WTC11 (cell line): Measurements from ENCODE around the gene ZBTB16. TPM values are rescaled to one million over a fixed set of nuclear protein-coding genes. Genes with fewer than 3 reads are reported as not detected.

Experiments
- ATAC-seq: fragments of 200-7000 bp; cut with Tn5 transposase; 2 replicates; pipeline ENCODE4 v1.10.0; 2021; ENCODE audit warnings: mild to moderate bottlenecking, moderate library complexity
- CTCF ChIA-PET: fragments of 300-600 bp; sonication (Branson Sonifier 250); formaldehyde crosslinking; loops from one replicate; lab custom pipeline; 2021; ENCODE audit warnings: antibody characterized with exemption; lab: Charles Lee
- POLR2A ChIA-PET: fragments of 350-600 bp; sonication (Branson Sonifier 250); formaldehyde crosslinking; loops from one replicate; lab custom pipeline; 2021; ENCODE audit warnings: antibody characterized with exemption; lab: Charles Lee
- DNase-seq: peaks from one replicate; pipeline ENCODE4 v3.0.0; 2021; ENCODE audit warnings: low spot score
- H3K27ac Mint-ChIP-seq: 2 replicates; pipeline ENCODE4 v1.8.0; 2021; ENCODE audit warnings: mixed read lengths
- H3K27me3 Mint-ChIP-seq: 2 replicates; pipeline ENCODE4 v1.8.0; 2021; ENCODE audit warnings: low read depth, mild to moderate bottlenecking, moderate library complexity, mixed read lengths
- H3K36me3 Mint-ChIP-seq: 2 replicates; pipeline ENCODE4 v1.8.0; 2021; ENCODE audit warnings: mixed read lengths
- H3K4me1 Mint-ChIP-seq: 2 replicates; pipeline ENCODE4 v1.8.0; 2022; ENCODE audit warnings: mixed read lengths
- H3K4me3 Mint-ChIP-seq: 2 replicates; pipeline ENCODE4 v1.8.0; 2021; ENCODE audit warnings: mild to moderate bottlenecking, moderate library complexity, mixed read lengths
- H3K9me3 Mint-ChIP-seq: 2 replicates; pipeline ENCODE4 v1.8.0; 2021; ENCODE audit warnings: mixed read lengths
- ARID4B ChIP-seq: sonication (generic); formaldehyde crosslinking; IDR thresholded peaks from 2 replicates; pipeline ENCODE4 v1.8.0; 2023; ENCODE audit warnings: missing genetic modification reagents, mild to moderate bottlenecking, borderline replicate concordance
- EMX1 ChIP-seq: fragments of 250-450 bp; sonication (Bioruptor Pico); IDR thresholded peaks from 2 replicates; pipeline ENCODE4 v1.8.0; 2021; ENCODE audit warnings: mild to moderate bottlenecking
- IRF2 ChIP-seq: sonication (generic); formaldehyde crosslinking; IDR thresholded peaks from 2 replicates; pipeline ENCODE4 v1.8.0; 2022; ENCODE audit warnings: low read depth, missing genetic modification reagents, borderline replicate concordance
- JAZF1 ChIP-seq: fragments of 250-450 bp; sonication (Bioruptor Pico); IDR thresholded peaks from 2 replicates; pipeline ENCODE4 v1.9.0; 2021; ENCODE audit warnings: moderate library complexity, mild to moderate bottlenecking, inconsistent platforms
- NR2C2 ChIP-seq: sonication (generic); formaldehyde crosslinking; IDR thresholded peaks from 2 replicates; pipeline ENCODE4 v1.8.0; 2022; ENCODE audit warnings: mild to moderate bottlenecking, missing genetic modification reagents
- NR3C1 ChIP-seq: sonication (generic); formaldehyde crosslinking; conservative IDR thresholded peaks from 2 replicates; pipeline ENCODE4 v1.8.1; 2023; ENCODE audit warnings: low read depth, mild to moderate bottlenecking, missing genetic modification reagents
- OVOL2 ChIP-seq: fragments of 250-450 bp; sonication (Bioruptor Pico); IDR thresholded peaks from 2 replicates; pipeline ENCODE4 v1.9.0; 2021; ENCODE audit warnings: mild to moderate bottlenecking, borderline replicate concordance
- PRRX2 ChIP-seq: fragments of 250-450 bp; sonication (Bioruptor Pico); IDR thresholded peaks from 2 replicates; pipeline ENCODE4 v1.8.0; 2021; ENCODE audit warnings: mild to moderate bottlenecking
- RELA ChIP-seq: sonication (generic); formaldehyde crosslinking; IDR thresholded peaks from 2 replicates; pipeline ENCODE4 v1.8.1; 2022; ENCODE audit warnings: missing genetic modification reagents, mild to moderate bottlenecking, borderline replicate concordance
- RORB ChIP-seq: fragments of 250-450 bp; sonication (Bioruptor Pico); IDR thresholded peaks from 2 replicates; pipeline ENCODE4 v1.9.0; 2021; ENCODE audit warnings: mild to moderate bottlenecking
- SP1 ChIP-seq: sonication (generic); formaldehyde crosslinking; conservative IDR thresholded peaks from 2 replicates; pipeline ENCODE4 v1.8.1; 2022; ENCODE audit warnings: missing genetic modification reagents
- TP53 ChIP-seq: sonication (generic); formaldehyde crosslinking; IDR thresholded peaks from 2 replicates; pipeline ENCODE4 v1.8.1; 2023; ENCODE audit warnings: mild to moderate bottlenecking, missing genetic modification reagents
- USF1 ChIP-seq: sonication (generic); formaldehyde crosslinking; IDR thresholded peaks from 2 replicates; pipeline ENCODE4 v1.8.0; 2022; ENCODE audit warnings: mild to moderate bottlenecking, missing genetic modification reagents
- ZNF138 ChIP-seq: sonication (generic); formaldehyde crosslinking; conservative IDR thresholded peaks from 2 replicates; pipeline ENCODE4 v1.8.1; 2022; ENCODE audit warnings: mild to moderate bottlenecking, moderate library complexity, missing genetic modification reagents
- ZNF281 ChIP-seq: sonication (generic); formaldehyde crosslinking; IDR thresholded peaks from 2 replicates; pipeline ENCODE4 v1.8.0; 2023; ENCODE audit warnings: mild to moderate bottlenecking, missing genetic modification reagents
- ZNF317 ChIP-seq: sonication (generic); formaldehyde crosslinking; IDR thresholded peaks from 2 replicates; pipeline ENCODE4 v1.8.1; 2023; ENCODE audit warnings: low read depth, mild to moderate bottlenecking, moderate library complexity, missing genetic modification reagents, borderline replicate concordance
- ZNF423 ChIP-seq: fragments of 250-450 bp; sonication (Bioruptor Pico); IDR thresholded peaks from 2 replicates; pipeline ENCODE4 v2.1.2; 2022; ENCODE audit warnings: mild to moderate bottlenecking, moderate library complexity
- ZNF532 ChIP-seq: fragments of 250-450 bp; sonication (Bioruptor Pico); IDR thresholded peaks from 2 replicates; pipeline ENCODE4 v1.9.0; 2021; ENCODE audit warnings: mild to moderate bottlenecking, borderline replicate concordance
- total RNA-seq: library from RNA; stranded (reverse); gene quantifications from 3 replicates; pipeline ENCODE4 v1.2.3, GENCODE V29; 2021
- TF ChIP-seq, protein P1 (sequence below): fragments of 250-450 bp; sonication (Bioruptor Pico); IDR thresholded peaks from 2 replicates; pipeline ENCODE4 v1.8.0; 2021; ENCODE audit warnings: mild to moderate bottlenecking
- TF ChIP-seq, protein P2 (sequence below): fragments of 250-450 bp; sonication (Bioruptor Pico); IDR thresholded peaks from 2 replicates; pipeline ENCODE4 v2.1.2; 2022; ENCODE audit warnings: mild to moderate bottlenecking, moderate library complexity

ZBTB16 gene
- total RNA-seq, 1 experiment from 2014 or later = 0.57 TPM

DNA sequence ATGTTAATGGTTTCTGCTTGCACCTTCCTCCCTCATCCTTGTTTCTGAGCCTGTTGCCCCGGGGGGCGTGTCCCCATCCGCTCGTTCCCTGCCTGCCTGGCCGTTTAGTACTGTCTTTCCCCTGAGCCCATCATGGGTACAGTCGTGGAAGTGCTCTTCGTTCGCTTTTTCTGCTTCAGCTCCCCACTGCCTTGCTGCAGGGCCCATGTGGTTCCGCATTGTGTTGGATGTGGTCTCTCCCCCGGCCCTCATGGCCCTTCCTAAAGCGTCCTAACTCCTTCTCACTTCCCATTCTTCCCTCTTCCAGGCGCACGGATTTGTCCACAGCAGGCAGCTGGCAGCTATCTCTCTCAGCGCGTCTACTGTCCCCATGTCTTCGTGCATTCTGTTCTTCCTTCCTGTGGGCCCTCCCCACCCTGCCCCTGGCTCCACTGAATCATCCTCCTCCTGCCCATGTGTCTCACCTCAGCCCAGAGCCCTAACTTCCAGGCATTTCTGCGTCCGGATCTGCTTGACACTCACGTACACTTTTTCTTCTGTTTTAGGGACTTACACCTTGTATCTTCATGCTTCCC, 98.1 kb downstream of the ZBTB16 start:
- Mint-ChIP-seq H3K27ac (no peak overlapping the region), H3K27me3 (no peaks in the 10 kb centered on the region; the same call in 1 of the 2 replicates), H3K4me3 (no peak overlapping the region), H3K9me3 (no peaks in the 10 kb centered on the region)
- DNase-seq = no peak
- POLR2A ChIA-PET = no interaction called here
- TF ChIP-seq ZNF281 (CRISPR knock-in tag) (no peak), ARID4B (CRISPR knock-in tag) (no peak), PRRX2 (CRISPR knock-in tag) (no peak), RORB (no peak), SP1 (no peak), EMX1 (CRISPR knock-in tag) (no peak), NR2C2 (no peak), ZNF138 (CRISPR knock-in tag) (no peak), TP53 (CRISPR knock-in tag) (no peak), RELA (CRISPR knock-in tag) (no peak)
- TF ChIP-seq, protein P1, sequence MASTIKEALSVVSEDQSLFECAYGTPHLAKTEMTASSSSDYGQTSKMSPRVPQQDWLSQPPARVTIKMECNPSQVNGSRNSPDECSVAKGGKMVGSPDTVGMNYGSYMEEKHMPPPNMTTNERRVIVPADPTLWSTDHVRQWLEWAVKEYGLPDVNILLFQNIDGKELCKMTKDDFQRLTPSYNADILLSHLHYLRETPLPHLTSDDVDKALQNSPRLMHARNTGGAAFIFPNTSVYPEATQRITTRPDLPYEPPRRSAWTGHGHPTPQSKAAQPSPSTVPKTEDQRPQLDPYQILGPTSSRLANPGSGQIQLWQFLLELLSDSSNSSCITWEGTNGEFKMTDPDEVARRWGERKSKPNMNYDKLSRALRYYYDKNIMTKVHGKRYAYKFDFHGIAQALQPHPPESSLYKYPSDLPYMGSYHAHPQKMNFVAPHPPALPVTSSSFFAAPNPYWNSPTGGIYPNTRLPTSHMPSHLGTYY (CRISPR knock-in tag) = no peak
- TF ChIP-seq, all 79 proteins: peak for 0
- no peaks in the 10 kb centered on the region for H3K36me3 Mint-ChIP-seq
- ATAC-seq = no peak
- H3K4me1 Mint-ChIP-seq = peaks cover 21% of the 10 kb centered on the region
- CTCF ChIA-PET = no interaction called here

- POLR2A ChIA-PET = no interaction called here
- ATAC-seq (no peak), DNase-seq (no peak)
- H3K27me3 Mint-ChIP-seq = no peaks in the 10 kb centered on the region; the same call in 1 of the 2 replicates
- peaks cover 27% of the 10 kb centered on the region for H3K4me1 Mint-ChIP-seq
- no peak overlapping the region for H3K27ac Mint-ChIP-seq
- no peak overlapping the region for H3K4me3 Mint-ChIP-seq
- CTCF ChIA-PET = no interaction called here
- no peaks in the 10 kb centered on the region for H3K9me3 Mint-ChIP-seq
- no peaks in the 10 kb centered on the region for H3K36me3 Mint-ChIP-seq
- TF ChIP-seq ZNF317 (no peak), NR3C1 (CRISPR knock-in tag) (no peak), ZNF532 (CRISPR knock-in tag) (no peak), IRF2 (CRISPR knock-in tag) (no peak), JAZF1 (no peak), OVOL2 (CRISPR knock-in tag) (no peak), ZNF423 (CRISPR knock-in tag) (no peak), USF1 (CRISPR knock-in tag) (no peak)
- TF ChIP-seq, protein P2, sequence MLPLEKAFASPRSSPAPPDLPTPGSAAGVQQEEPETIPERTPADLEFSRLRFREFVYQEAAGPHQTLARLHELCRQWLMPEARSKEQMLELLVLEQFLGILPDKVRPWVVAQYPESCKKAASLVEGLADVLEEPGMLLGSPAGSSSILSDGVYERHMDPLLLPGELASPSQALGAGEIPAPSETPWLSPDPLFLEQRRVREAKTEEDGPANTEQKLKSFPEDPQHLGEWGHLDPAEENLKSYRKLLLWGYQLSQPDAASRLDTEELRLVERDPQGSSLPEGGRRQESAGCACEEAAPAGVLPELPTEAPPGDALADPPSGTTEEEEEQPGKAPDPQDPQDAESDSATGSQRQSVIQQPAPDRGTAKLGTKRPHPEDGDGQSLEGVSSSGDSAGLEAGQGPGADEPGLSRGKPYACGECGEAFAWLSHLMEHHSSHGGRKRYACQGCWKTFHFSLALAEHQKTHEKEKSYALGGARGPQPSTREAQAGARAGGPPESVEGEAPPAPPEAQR (CRISPR knock-in tag) = no peak
Observed at GRCh38 chr11:114158421-114158820, 98.9 kb downstream of the ZBTB16 start.
